K562 (cell line): Measurements from ENCODE around the gene FOXK2. TPM values are rescaled to one million over a fixed set of nuclear protein-coding genes. Genes with fewer than 3 reads are reported as not detected.

ENCODE experiments used
- COPS2 ChIP-seq: fragments of 450-650 bp; conservative IDR thresholded peaks from 2 replicates; pipeline ENCODE4 v1.6.1; 2016; ENCODE audit warnings: mild to moderate bottlenecking, moderate library complexity
- DIDO1 ChIP-seq: fragments of 450-650 bp; IDR thresholded peaks from 2 replicates; pipeline ENCODE4 v1.6.1; 2016; ENCODE audit warnings: low read depth, missing biosample characterization, missing genetic modification characterization
- EP400 ChIP-seq: fragments of 450-650 bp; IDR thresholded peaks from 2 replicates; pipeline ENCODE4 v1.6.1; 2017; ENCODE audit warnings: antibody characterized with exemption, mild to moderate bottlenecking, moderate library complexity
- GTF2A2 ChIP-seq: IDR thresholded peaks from 2 replicates; pipeline ENCODE4 v1.6.1; 2016; ENCODE audit warnings: mild to moderate bottlenecking, missing genetic modification characterization, missing compliant biosample characterization
- IRF1 ChIP-seq: sonication (generic); formaldehyde crosslinking; IDR thresholded peaks from 2 replicates; pipeline ENCODE4 v1.8.0; 2022; ENCODE audit warnings: missing genetic modification reagents, mild to moderate bottlenecking, borderline replicate concordance
- RBM14 ChIP-seq: fragments of 200-400 bp; formaldehyde crosslinking; IDR thresholded peaks from 2 replicates; pipeline ENCODE4 v1.6.1; 2018; ENCODE audit warnings: low read depth, mild to moderate bottlenecking, low read length, moderate library complexity, borderline replicate concordance; ENCODE audit not compliant: insufficient read depth
- TARDBP ChIP-seq: fragments of 450-650 bp; IDR thresholded peaks from 2 replicates; pipeline ENCODE4 v1.6.1; 2016
- XRCC4 ChIP-seq: IDR thresholded peaks from one replicate; pipeline ENCODE4 v1.6.1; 2011; ENCODE audit not compliant: insufficient read depth, insufficient read length; ENCODE audit errors: extremely low read depth
- polyA plus RNA-seq, 8 experiments: library from polyadenylated mRNA; depleted of rRNA in 4 of 8; stranded (reverse) in 5 of 8; unstranded in 3 of 8; fragments of >200 nt; fragmentation: Nextera tagmentation in 2 of 8; fragmentation: Illumina TruSeq in 1 of 8; extraction: Ambion mirVana in 2 of 8; extraction: Trizol in 1 of 8; gene quantifications; 2 replicates each; pipeline versions ENCODE4 v1.2.1 to v1.2.3, GENCODE V29; 2011 to 2014; ENCODE audit warnings: inconsistent platforms in 1 of 8, missing spikeins in 1 of 8
- total RNA-seq, 7 experiments: library from RNA; depleted of rRNA in 6 of 7; stranded (reverse); fragments of >200 nt in 6 of 7; fragmentation: Illumina TruSeq in 2 of 7; extraction: Trizol in 2 of 7; gene quantifications; 2 replicates each; pipeline versions ENCODE4 v1.2.1 to v1.2.3, GENCODE V29; 2011 to 2021; ENCODE audit warnings: low replicate concordance in 1 of 7
- TF ChIP-seq, protein P1 (sequence below): fragments of 450-650 bp; IDR thresholded peaks from 2 replicates; pipeline ENCODE4 v1.6.1; 2016; ENCODE audit warnings: low read depth

FOXK2 gene
- total and polyA plus RNA-seq, 9 of the 15 experiments (the other 6 are each of a cell fraction or from before 2014, with no cell fraction given): 3.0 to 86.0 (median 44.1) TPM

DNA sequence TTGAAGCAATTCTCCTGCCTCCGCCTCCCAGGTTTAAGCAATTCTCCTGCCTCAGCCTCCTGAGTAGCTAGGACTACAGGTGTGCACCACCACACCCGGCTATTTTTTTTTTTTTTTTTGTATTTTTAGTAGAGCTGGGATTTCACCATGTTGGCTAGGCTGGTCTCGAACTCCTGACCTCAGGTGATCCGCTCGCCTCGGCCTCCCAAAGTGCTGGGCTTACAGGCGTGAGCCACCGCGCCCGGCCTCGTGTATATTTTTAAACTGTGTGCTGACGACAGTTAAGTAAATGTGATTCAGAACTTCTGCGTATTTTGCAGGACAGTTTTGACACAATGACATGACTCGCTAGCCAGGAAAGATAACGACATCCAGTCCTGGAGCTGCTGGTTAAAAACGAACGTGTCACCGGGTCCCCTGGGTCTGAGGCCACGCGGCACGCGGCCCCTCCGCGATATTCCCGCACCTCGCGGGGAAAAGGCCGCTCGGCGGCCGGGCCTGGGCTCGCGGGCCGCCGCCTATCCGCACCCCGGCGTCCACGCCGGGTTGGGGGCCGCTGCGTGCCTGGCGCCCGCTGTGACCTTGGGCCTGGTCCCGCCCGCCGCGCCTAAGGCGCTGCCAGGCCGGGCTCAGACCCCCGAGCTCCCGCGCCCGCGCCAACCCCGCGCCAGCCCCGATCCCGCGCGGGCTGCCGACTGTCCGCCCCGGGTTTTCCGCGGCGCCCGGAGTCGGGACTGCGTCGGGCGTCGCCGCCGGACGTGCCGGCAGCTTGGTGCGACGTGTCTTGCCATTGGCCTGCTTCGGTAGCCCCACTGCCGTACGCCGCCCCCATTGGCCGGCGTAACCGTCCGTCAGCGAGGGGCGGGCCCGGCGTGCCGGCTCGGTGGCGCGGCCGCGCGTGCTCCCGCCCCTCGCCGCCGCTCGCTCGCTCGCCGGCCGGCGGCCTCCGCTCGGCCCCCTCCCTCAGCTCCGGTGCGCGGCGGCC, at the start of gene FOXK2 (continued):
- TF ChIP-seq, protein P1, sequence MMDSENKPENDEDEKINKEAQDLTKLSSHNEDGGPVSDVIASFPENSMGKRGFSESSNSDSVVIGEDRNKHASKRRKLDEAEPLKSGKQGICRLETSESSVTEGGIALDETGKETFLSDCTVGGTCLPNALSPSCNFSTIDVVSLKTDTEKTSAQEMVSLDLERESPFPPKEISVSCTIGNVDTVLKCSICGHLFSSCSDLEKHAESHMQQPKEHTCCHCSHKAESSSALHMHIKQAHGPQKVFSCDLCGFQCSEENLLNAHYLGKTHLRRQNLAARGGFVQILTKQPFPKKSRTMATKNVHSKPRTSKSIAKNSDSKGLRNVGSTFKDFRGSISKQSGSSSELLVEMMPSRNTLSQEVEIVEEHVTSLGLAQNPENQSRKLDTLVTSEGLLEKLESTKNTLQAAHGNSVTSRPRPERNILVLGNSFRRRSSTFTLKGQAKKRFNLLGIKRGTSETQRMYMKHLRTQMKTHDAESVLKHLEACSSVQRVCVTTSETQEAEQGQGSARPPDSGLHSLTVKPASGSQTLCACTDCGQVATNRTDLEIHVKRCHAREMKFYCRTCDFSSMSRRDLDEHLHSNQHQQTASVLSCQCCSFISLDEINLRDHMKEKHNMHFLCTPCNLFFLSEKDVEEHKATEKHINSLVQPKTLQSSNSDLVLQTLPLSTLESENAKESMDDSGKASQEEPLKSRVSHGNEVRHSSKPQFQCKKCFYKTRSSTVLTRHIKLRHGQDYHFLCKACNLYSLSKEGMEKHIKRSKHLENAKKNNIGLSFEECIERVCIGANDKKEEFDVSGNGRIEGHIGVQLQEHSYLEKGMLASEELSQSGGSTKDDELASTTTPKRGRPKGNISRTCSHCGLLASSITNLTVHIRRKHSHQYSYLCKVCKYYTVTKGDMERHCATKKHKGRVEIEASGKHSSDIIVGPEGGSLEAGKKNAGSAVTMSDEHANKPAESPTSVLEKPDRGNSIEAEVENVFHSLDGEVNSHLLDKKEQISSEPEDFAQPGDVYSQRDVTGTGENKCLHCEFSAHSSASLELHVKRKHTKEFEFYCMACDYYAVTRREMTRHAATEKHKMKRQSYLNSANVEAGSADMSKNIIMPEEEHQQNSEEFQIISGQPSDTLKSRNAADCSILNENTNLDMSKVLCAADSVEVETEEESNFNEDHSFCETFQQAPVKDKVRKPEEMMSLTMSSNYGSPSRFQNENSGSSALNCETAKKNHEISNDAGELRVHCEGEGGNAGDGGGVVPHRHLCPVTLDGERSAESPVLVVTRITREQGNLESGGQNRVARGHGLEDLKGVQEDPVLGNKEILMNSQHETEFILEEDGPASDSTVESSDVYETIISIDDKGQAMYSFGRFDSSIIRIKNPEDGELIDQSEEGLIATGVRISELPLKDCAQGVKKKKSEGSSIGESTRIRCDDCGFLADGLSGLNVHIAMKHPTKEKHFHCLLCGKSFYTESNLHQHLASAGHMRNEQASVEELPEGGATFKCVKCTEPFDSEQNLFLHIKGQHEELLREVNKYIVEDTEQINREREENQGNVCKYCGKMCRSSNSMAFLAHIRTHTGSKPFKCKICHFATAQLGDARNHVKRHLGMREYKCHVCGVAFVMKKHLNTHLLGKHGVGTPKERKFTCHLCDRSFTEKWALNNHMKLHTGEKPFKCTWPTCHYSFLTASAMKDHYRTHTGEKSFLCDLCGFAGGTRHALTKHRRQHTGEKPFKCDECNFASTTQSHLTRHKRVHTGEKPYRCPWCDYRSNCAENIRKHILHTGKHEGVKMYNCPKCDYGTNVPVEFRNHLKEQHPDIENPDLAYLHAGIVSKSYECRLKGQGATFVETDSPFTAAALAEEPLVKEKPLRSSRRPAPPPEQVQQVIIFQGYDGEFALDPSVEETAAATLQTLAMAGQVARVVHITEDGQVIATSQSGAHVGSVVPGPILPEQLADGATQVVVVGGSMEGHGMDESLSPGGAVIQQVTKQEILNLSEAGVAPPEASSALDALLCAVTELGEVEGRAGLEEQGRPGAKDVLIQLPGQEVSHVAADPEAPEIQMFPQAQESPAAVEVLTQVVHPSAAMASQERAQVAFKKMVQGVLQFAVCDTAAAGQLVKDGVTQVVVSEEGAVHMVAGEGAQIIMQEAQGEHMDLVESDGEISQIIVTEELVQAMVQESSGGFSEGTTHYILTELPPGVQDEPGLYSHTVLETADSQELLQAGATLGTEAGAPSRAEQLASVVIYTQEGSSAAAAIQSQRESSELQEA: peak; percentile 33; the same call in 1 of the 2 replicates
- TF ChIP-seq COPS2: no peak
- peak; percentile 46; the same call in 1 of the 2 replicates for TF ChIP-seq TARDBP
- 0 out of 2 replicates have a peak, but pooled peaks have one; percentile 37 for TF ChIP-seq GTF2A2 (tag)
- peak; percentile 93 for TF ChIP-seq EP400
- no peak for TF ChIP-seq DIDO1 (tag)
- TF ChIP-seq XRCC4: no peak
- TF ChIP-seq IRF1: no peak
- TF ChIP-seq RBM14: no peak
